GM19395 (cell line): ENCODE measurements around the gene TOMM40L.
"Not testable (repeated sequence)": the region's sequence is repeated elsewhere in the genome, so short reads cannot be mapped to it uniquely, and the experiment has no call there.

ENCODE experiments used
- ATAC-seq: cut with Tn5 transposase; IDR thresholded peaks from one replicate; pipeline ENCODE4 v1.9.1; 2021; ENCODE audit warnings: mild to moderate bottlenecking, moderate library complexity; ENCODE audit not compliant: unreplicated experiment

Gene TOMM40L

GRCh38 chr1:161219078-161219892, 6.6 kb upstream of the TOMM40L start:
- no peak for ATAC-seq

GRCh38 chr1:161220002-161220401, 5.9 kb upstream of the TOMM40L start:
- no peak for ATAC-seq

- no peak for ATAC-seq
Observed at GRCh38 chr1:161222175-161223019, 3.5 kb upstream of the TOMM40L start.

- ATAC-seq, result no peak
Observed at GRCh38 chr1:161223805-161224694, 1.8 kb upstream of the TOMM40L start.

- not testable (repeated sequence) for ATAC-seq
Observed at GRCh38 chr1:161224695-161225087, 1.2 kb upstream of the TOMM40L start.

- no peak for ATAC-seq
Observed at GRCh38 chr1:161225178-161225533, 704 bp upstream of the TOMM40L start.

GRCh38 chr1:161226320-161226711, 456 bp downstream of the TOMM40L start:
- ATAC-seq, result no peak

- ATAC-seq, result no peak
Observed at GRCh38 chr1:161226759-161227158, 899 bp downstream of the TOMM40L start.

- peak; percentile 48 for ATAC-seq
Observed at GRCh38 chr1:161227196-161227871, 1.5 kb downstream of the TOMM40L start.

- ATAC-seq, result no peak
Observed at GRCh38 chr1:161228032-161228431, 2.2 kb downstream of the TOMM40L start.

- ATAC-seq, result no peak
Observed at GRCh38 chr1:161229896-161230295, 4.0 kb downstream of the TOMM40L start.

- no peak for ATAC-seq
Observed at GRCh38 chr1:161230762-161231161, 4.9 kb downstream of the TOMM40L start.

- ATAC-seq, result no peak
Observed at GRCh38 chr1:161233102-161233501, 7.2 kb downstream of the TOMM40L start.

- ATAC-seq, result no peak
Observed at GRCh38 chr1:161235957-161236775, 10.3 kb downstream of the TOMM40L start.

- no peak for ATAC-seq
Observed at GRCh38 chr1:161238039-161238473, 12.2 kb downstream of the TOMM40L start, which contains the start of gene NR1I3. Gene NR1I3, minus strand, starts transcription at chr1:161238203. Its CDS starts 1,638 bp downstream, at chr1:161236565.

- no peak for ATAC-seq
Observed at GRCh38 chr1:161241682-161242081, 15.8 kb downstream of the TOMM40L start.

- no peak for ATAC-seq
Observed at GRCh38 chr1:161242313-161242712, 16.5 kb downstream of the TOMM40L start.

GRCh38 chr1:161244888-161245287, 19.0 kb downstream of the TOMM40L start:
- no peak for ATAC-seq

- ATAC-seq, result not testable (repeated sequence)
Observed at GRCh38 chr1:161250100-161250499, 24.2 kb downstream of the TOMM40L start.
